Testis (tissue), 2 donors: ENCODE measurements around the gene ANO4.

Experiments
- POLR2A ChIP-seq: fragments of 450-650 bp; IDR thresholded peaks from one replicate; pipeline ENCODE4 v1.6.1; 2017; ENCODE audit warnings: antibody characterized with exemption, mild to moderate bottlenecking, moderate library complexity
- TF ChIP-seq, protein P1 (sequence below), 3 experiments: fragments of 450-650 bp in 2 of 3; fragments of 200-600 bp in 1 of 3; sonication (generic) in 1 of 3; IDR thresholded peaks; one replicate each; pipeline ENCODE4 v1.5.1; 2016 to 2019; ENCODE audit warnings: antibody characterized with exemption in 3 of 3, mild to moderate bottlenecking in 2 of 3, moderate library complexity in 1 of 3

- TF ChIP-seq, protein P1, sequence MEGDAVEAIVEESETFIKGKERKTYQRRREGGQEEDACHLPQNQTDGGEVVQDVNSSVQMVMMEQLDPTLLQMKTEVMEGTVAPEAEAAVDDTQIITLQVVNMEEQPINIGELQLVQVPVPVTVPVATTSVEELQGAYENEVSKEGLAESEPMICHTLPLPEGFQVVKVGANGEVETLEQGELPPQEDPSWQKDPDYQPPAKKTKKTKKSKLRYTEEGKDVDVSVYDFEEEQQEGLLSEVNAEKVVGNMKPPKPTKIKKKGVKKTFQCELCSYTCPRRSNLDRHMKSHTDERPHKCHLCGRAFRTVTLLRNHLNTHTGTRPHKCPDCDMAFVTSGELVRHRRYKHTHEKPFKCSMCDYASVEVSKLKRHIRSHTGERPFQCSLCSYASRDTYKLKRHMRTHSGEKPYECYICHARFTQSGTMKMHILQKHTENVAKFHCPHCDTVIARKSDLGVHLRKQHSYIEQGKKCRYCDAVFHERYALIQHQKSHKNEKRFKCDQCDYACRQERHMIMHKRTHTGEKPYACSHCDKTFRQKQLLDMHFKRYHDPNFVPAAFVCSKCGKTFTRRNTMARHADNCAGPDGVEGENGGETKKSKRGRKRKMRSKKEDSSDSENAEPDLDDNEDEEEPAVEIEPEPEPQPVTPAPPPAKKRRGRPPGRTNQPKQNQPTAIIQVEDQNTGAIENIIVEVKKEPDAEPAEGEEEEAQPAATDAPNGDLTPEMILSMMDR (IDR thresholded peaks at IDR 0.05) = no peak
- no peak for TF ChIP-seq POLR2A
Measured at GRCh38 chr12:101019201-101019600, 224.6 kb downstream of the ANO4 start.
